Keratinocyte (primary cell): Measurements from ENCODE around the gene MYO1E. TPM values are rescaled to one million over a fixed set of nuclear protein-coding genes. Genes with fewer than 3 reads are reported as not detected.

ENCODE experiments used
- DNase-seq: peaks from one replicate; pipeline ENCODE4 v3.0.0-alpha.2; 2011; ENCODE audit warnings: low read depth, missing footprints, low spot score
- FAIRE-seq: peaks from 2 replicates; lab custom pipeline; 2011; peaks lifted over from hg19 to GRCh38; lab: Jason Lieb, UNC
- H2AFZ ChIP-seq: 2 replicates; pipeline ENCODE4 v1.6.0; 2012; ENCODE audit warnings: low read length, control low read depth, inconsistent platforms; ENCODE audit not compliant: control insufficient read depth
- H3K27ac ChIP-seq: 2 replicates; pipeline ENCODE4 v1.5.1; 2011; ENCODE audit warnings: low read length; ENCODE audit not compliant: control insufficient read depth, insufficient read depth
- H3K27me3 ChIP-seq: 3 replicates; pipeline ENCODE4 v1.6.0; 2011; ENCODE audit warnings: low read length; ENCODE audit not compliant: control insufficient read depth, insufficient read depth; ENCODE audit errors: extremely low read depth
- H3K36me3 ChIP-seq, 2 experiments: 2 replicates in 1 of 2; 3 replicates in 1 of 2; pipeline ENCODE4 v1.5.1; 2011; ENCODE audit warnings: low read length in 2 of 2, mild to moderate bottlenecking in 1 of 2; ENCODE audit not compliant: control insufficient read depth in 2 of 2, insufficient read depth in 2 of 2; ENCODE audit errors: extremely low read depth in 1 of 2
- H3K4me1 ChIP-seq: 3 replicates; pipeline ENCODE4 v1.5.1; 2011; ENCODE audit warnings: low read length; ENCODE audit not compliant: control insufficient read depth, insufficient read depth; ENCODE audit errors: extremely low read depth
- H3K4me2 ChIP-seq: 3 replicates; pipeline ENCODE4 v1.6.0; 2011; ENCODE audit warnings: low read depth, low read length; ENCODE audit not compliant: control insufficient read depth, insufficient read depth; ENCODE audit errors: extremely low read depth
- H3K4me3 ChIP-seq, 3 experiments: fragments of 200-600 bp in 1 of 3; sonication (generic) in 1 of 3; 2 replicates in 2 of 3; 3 replicates in 1 of 3; pipeline ENCODE4 v1.5.1; 2011 to 2016; ENCODE audit warnings: low read length in 3 of 3, mild to moderate bottlenecking in 3 of 3, control low read depth in 2 of 3, inconsistent platforms in 1 of 3, low read depth in 1 of 3, mixed read lengths in 1 of 3, mixed run types in 1 of 3, moderate library complexity in 1 of 3; ENCODE audit not compliant: control insufficient read depth in 2 of 3, insufficient read depth in 2 of 3; ENCODE audit errors: extremely low read depth in 1 of 3
- H3K79me2 ChIP-seq: 2 replicates; pipeline ENCODE4 v1.6.0; 2012; ENCODE audit warnings: low read length; ENCODE audit not compliant: control insufficient read depth, insufficient read depth
- H3K9ac ChIP-seq: 3 replicates; pipeline ENCODE4 v1.6.0; 2011; ENCODE audit warnings: low read length; ENCODE audit not compliant: control insufficient read depth, insufficient read depth; ENCODE audit errors: extremely low read depth
- H3K9me1 ChIP-seq: 3 replicates; pipeline ENCODE4 v1.6.0; 2011; ENCODE audit warnings: low read length; ENCODE audit not compliant: control insufficient read depth, insufficient read depth; ENCODE audit errors: extremely low read depth
- H3K9me3 ChIP-seq: 2 replicates; pipeline ENCODE4 v1.5.1; 2012; ENCODE audit warnings: low read depth, low read length; ENCODE audit not compliant: control insufficient read depth
- H4K20me1 ChIP-seq: 3 replicates; pipeline ENCODE4 v1.6.0; 2011; ENCODE audit warnings: low read length; ENCODE audit not compliant: control insufficient read depth, insufficient read depth; ENCODE audit errors: extremely low read depth
- CTCF ChIP-seq, 3 experiments: IDR thresholded peaks in 1 of 3; conservative IDR thresholded peaks in 1 of 3; optimal IDR thresholded peaks in 1 of 3; 2 replicates in 2 of 3; 3 replicates in 1 of 3; pipeline versions ENCODE3 to v1.5.1; 2011; ENCODE audit warnings: low read length in 3 of 3, mild to moderate bottlenecking in 3 of 3, moderate library complexity in 2 of 3, control low read depth in 1 of 3, inconsistent platforms in 1 of 3; ENCODE audit not compliant: insufficient read depth in 2 of 3; ENCODE audit errors: extremely low read depth in 1 of 3
- EZH2 ChIP-seq: IDR thresholded peaks from one replicate; pipeline ENCODE4 v1.6.1; 2012; ENCODE audit warnings: inconsistent platforms, mild to moderate bottlenecking, low read length, moderate library complexity
- dilution Hi-C: fragments of 300-500 bp; cut with MboI; formaldehyde crosslinking; loops from one replicate; pipeline ENCODE4 v1.7.0; 2020; ENCODE audit warnings: low sequenced_read_pairs; ENCODE audit not compliant: extremely low pct_ligation_motif_present
- polyA plus RNA-seq, 5 experiments: library from polyadenylated mRNA; depleted of rRNA in 3 of 5; stranded (reverse) in 3 of 5; stranded (forward) in 1 of 5; unstranded in 1 of 5; fragments of >200 nt; gene quantifications; 1 replicate in 1 of 5; 2 replicates in 3 of 5; 3 replicates in 1 of 5; pipeline versions ENCODE4 v1.2.1 to v1.2.3, GENCODE V29; 2011 to 2012; ENCODE audit warnings: missing spikeins in 2 of 5, low read depth in 1 of 5, low replicate concordance in 1 of 5

Gene MYO1E
- polyA plus RNA-seq, 1 donor (not counting 4 experiments of a cell fraction or from before 2014, with no cell fraction given) = 213 TPM

DNA sequence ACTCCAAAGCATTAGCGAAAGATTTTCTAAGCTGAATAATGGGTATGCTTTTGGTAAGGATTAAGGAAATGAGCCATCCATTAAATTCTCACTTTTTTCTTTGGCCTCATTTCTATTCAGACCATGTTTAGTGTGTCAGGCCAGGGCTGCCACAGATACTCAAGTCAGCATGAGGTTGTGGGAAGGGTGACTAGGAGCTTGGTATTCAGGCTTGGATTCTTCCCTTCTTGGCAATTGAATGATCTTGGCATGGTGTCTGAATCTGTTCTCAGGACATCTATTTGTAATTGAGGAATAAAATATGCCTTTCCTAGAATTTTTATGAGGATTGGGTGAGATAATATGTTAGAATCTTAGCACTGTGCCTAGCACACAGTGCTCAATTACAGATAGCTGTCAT, 256.5 kb downstream of the MYO1E start:
- FAIRE-seq = no peak
- dilution Hi-C loops = no loop called here
- no peaks in the 10 kb centered on the region for H3K4me1 ChIP-seq

GRCh38 chr15:59115047-59115446, 257.6 kb downstream of the MYO1E start:
- H3K4me1 ChIP-seq = no peaks in the 10 kb centered on the region
- H3K9me1 ChIP-seq = no peaks in the 10 kb centered on the region
- H3K27ac ChIP-seq = no peak overlapping the region
- no peak overlapping the region for H2AFZ ChIP-seq
- no peak overlapping the region for H3K9ac ChIP-seq
- no peak overlapping the region for H3K4me3 ChIP-seq
- no peaks in the 10 kb centered on the region for H3K9me3 ChIP-seq
- DNase-seq (no peak), FAIRE-seq (no peak)
- dilution Hi-C loops = no loop called here
- no peaks in the 10 kb centered on the region for H3K79me2 ChIP-seq
- H3K36me3 ChIP-seq = peaks cover 12 to 54% of the 10 kb centered on the region in 2 experiments
- H3K4me2 ChIP-seq = no peak overlapping the region
- TF ChIP-seq EZH2 = no peak
- TF ChIP-seq CTCF (optimal IDR thresholded peaks at IDR 0.05 in 1 of 3, IDR thresholded peaks at IDR 0.05 in 1 of 3, conservative IDR thresholded peaks at IDR 0.05 in 1 of 3; ENCODE audit: extremely low read depth in 1 of 3, insufficient read depth in 2 of 3, low read length in 3 of 3) = no peak
- H3K27me3 ChIP-seq = no peaks in the 10 kb centered on the region
- no peaks in the 10 kb centered on the region for H4K20me1 ChIP-seq

More for the DNA sequence above, 256.5 kb downstream of the MYO1E start:
- no peak for TF ChIP-seq CTCF (optimal IDR thresholded peaks at IDR 0.05 in 1 of 3, IDR thresholded peaks at IDR 0.05 in 1 of 3, conservative IDR thresholded peaks at IDR 0.05 in 1 of 3; ENCODE audit: extremely low read depth in 1 of 3, insufficient read depth in 2 of 3, low read length in 3 of 3)
- no peak for TF ChIP-seq EZH2
- Histone ChIP-seq H3K27me3 (no peaks in the 10 kb centered on the region), H3K4me3 (no peak overlapping the region), H3K9me3 (no peaks in the 10 kb centered on the region), H3K36me3 (peaks cover 12 to 47% of the 10 kb centered on the region in 2 experiments), H3K9me1 (no peaks in the 10 kb centered on the region), H3K9ac (no peak overlapping the region), H3K79me2 (no peaks in the 10 kb centered on the region), H2AFZ (no peak overlapping the region), H3K4me2 (no peak overlapping the region), H4K20me1 (no peaks in the 10 kb centered on the region), H3K27ac (no peak overlapping the region)
- no peak for DNase-seq
